ENCODE measurements around the gene USP49.

The USP49 gene

GRCh38 chr6:41927253-41927652, 32.1 kb upstream of the USP49 start:
- no peak for DNase-seq

GRCh38 chr6:41922154-41922553, 27.0 kb upstream of the USP49 start:
- DNase-seq: no peak

DNA sequence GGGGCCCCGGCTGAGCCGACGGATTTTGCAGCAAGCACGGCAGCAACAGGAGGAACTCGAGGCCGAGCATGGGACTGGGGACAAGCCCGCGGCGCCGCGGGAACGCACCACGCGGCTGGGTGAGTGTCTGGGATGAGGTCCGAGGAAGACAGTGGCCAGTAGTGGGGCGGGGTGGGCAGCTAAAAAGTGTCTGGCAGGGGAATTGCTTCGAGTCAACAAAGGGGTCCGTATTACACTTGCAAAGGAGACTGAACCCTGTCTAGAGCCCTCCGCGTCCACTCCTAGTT, 26.5 kb upstream of the USP49 start:
- DNase-seq: no peak

DNA sequence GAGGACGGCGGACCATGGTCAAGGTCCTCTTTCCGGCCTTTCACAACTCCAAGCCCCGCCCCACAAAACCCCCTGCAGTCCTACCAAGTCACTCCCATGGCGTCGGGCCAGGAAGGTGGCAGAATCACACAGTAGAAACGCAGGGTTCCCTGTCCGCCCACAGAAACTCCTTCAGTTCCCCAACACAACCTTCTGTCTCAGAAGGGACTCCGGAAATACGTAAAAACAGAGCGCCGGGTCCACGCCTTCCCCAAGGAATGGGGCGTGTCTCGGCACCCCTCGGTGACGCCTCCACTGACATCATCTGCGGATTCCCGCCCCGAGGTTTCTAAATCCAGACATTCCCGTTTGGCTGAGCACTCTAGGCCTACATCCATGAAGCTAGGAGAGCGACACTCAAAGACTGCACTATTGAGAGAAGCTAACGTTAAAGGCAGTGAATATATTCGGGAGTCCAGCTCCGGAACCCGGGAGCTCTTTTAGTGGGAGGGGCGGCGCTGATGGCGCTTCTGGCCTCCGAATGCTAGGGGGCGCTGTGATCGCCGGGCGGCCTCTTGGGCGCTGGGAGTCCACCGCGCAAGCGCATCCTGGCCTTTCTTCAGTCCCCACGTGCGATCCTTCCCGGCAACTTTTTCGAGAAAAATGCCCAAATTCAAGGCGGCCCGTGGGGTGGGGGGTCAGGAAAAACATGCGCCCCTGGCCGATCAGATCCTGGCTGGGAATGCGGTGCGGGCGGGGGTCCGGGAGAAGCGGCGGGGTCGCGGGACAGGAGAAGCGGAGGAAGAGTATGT, 25.9 kb upstream of the USP49 start, which contains the start of the genes BYSL and MED20:
Gene BYSL, plus strand, starts transcription at position 579 of the 791 bp plus-strand sequence. Its CDS starts 64 bp downstream, at position 643.
Gene MED20, minus strand, starts transcription at position 219 of the 791 bp plus-strand sequence. Its CDS starts 121 bp downstream, at position 98.
- peak; percentile 96 for DNase-seq

DNA sequence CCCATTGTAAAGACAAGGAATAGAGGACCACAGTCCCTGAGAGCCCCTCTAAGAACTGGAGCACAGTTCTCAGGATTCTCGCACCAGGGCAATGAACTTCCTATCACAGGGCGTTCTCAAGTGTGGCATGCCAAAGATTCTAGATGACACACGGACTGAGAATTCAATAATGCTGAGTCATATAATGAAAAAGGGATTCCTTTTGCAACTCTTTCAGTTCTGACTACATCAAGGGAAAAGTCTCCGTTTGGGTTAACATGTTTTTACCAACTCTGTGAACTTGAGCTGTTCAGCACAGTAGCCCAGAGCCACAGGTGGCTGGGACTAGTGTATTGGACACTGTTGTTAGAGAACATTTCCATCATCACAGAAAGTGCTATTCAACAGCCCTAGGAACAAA, 22.4 kb upstream of the USP49 start:
- peak; percentile 31 for DNase-seq

- DNase-seq: no peak
Observed at GRCh38 chr6:41914869-41915530, 19.8 kb upstream of the USP49 start.

- no peak for DNase-seq
Observed at GRCh38 chr6:41914343-41914742, 19.2 kb upstream of the USP49 start.

GRCh38 chr6:41909727-41910126, 14.6 kb upstream of the USP49 start:
- no peak for DNase-seq

- DNase-seq: peak; percentile 71
Observed at GRCh38 chr6:41901882-41902519, 6.8 kb upstream of the USP49 start.

DNA sequence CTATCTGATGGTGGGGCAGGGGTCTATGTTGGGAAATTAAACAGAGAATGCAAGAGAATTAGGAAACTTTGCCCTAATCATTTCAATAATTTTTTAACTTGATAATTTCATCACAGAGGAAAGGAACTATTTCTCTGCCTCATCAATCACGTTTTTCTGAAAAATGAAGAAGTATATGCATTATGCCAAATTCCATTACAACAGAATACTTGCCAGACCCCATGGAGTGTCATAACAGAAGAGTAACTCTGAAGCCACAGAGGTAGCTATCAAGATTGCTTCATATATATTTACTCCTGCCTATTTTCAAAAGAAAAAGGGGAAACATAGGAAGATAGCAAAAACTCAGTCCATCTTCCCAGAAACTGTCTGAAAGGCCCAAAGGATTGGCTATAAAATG, 5.7 kb upstream of the USP49 start:
- DNase-seq: no peak

- DNase-seq: no peak
Observed at GRCh38 chr6:41896281-41896680, 1.1 kb upstream of the USP49 start.

- DNase-seq: peak; percentile 9
Observed at GRCh38 chr6:41894366-41895299, 542 bp downstream of the USP49 start.

DNA sequence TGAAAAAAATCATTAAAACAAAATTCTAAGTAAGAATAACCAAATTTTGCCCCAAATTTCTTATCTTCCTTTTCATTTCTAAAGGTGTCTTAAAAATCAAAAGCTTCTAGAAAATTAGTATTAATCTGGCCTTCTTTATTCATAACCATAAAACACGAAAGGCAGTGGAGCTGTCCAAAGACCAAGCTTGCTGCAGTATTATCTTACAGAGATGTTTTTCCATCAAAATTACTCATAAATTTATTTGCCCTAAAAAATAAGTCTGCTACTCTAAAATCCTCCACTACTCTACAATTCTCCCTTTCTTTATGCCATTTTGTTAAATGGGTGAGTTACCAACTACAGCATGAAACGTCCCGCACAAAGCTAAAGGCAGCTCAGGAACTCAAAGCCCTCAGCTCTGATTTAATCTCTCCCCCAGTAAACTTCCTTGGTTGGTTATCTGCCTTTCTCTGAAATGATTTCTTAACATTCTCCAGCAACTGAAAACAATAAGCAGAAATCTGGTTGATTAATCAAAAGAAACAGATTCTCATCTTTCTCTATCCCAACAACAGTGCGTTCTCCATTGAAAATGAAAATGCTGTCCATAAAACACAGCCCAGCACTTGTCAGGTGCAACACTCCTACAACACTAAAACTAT, 2.1 kb downstream of the USP49 start:
- DNase-seq: no peak

- no peak for DNase-seq
Observed at GRCh38 chr6:41887331-41887751, 7.8 kb downstream of the USP49 start.

DNA sequence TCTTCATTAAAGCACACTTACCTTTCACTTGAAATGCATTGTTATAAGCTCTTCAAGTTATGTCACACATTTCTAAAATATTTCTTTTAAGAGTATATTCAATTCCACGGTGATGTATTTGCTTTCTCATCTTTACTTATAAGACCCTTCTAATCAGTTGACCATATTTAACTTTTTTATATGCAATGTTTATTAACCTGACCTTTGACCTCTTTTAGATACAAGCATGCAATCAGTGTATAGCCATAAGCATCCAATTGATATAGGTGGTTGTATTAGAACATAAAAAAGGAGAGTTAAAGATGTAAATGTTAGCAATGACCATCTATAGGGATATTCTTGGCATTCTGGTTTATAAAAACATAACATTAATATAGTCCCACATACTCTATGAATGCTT, 9.2 kb downstream of the USP49 start:
- DNase-seq: no peak

- no peak for DNase-seq
Observed at GRCh38 chr6:41884957-41885356, 10.2 kb downstream of the USP49 start.

DNA sequence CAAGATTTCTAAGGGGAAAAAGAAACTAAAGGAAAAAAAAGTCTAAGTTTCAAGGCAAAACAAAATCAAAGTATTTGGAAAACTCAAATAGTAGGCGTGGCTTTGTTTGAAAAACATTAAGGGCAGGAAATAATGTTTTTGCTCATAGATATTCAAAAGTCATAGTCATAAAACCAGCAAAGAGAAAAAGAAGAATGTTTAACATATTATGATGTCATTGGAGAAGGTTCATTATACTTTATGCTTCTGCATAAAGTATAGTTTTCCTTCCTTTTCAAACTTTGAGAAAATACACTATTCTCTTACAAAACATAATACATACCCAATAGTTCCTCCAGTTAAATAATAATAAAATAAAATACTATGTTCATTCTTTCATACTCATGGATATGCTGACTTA, 13.7 kb downstream of the USP49 start:
- DNase-seq: no peak

GRCh38 chr6:41878961-41879405, 16.2 kb downstream of the USP49 start:
- no peak for DNase-seq

DNA sequence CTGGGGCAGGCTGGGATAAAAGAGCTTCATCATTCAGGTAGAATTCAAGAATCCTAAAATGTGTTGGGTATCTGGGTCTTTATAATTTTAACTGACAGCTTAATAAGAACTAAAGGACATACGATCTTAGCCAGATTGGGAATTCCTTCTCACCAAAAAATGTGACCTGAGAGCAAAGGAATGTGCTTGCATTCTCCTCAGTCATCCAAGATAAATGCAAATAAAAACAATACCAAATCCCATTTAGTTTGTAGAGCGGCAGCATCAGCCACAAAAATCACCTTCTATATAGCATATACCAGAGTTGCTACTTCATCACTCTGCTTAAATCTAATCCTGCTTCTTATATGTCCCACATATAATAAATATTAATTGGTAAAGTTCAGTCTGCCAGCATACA, 16.9 kb downstream of the USP49 start:
- no peak for DNase-seq

DNA sequence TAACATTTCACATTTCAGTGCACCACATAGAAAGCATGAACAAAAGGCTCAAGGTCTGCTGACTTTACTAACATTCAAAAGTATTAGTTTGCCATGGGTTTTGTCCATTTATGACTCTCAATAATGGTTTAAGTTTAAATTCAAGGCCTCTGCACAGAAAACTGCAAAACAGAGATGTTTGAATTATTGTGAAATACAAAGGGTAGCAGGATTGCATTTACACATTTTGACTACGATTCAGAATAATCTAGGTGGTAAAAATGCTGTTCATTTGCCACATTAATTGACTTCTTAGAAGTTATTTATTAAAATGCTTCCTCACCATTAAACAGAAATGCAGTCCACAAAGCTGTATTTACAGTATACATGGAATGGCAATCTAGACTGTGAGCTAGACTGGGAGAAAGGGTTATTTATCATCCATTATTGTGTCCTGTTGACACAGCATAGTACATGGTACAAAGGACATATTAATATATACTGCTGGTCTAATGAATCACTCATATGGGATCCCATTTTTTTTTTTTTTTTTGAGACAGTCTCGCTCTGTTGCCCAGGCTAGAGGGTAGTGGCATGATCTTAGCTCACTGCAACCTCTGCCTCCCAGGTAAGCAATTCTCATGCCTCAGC, 18.0 kb downstream of the USP49 start:
- DNase-seq: no peak

- no peak for DNase-seq
Observed at GRCh38 chr6:41874741-41875140, 20.4 kb downstream of the USP49 start.

- DNase-seq: no peak
Observed at GRCh38 chr6:41872147-41872546, 23.0 kb downstream of the USP49 start.
